CMK (cell line): ENCODE data around the gene VDAC2.
A peak's percentile ranks its signal among the peaks of the same experiment; 100 is the strongest.

ENCODE experiments used
- DNase-seq: peaks from one replicate; pipeline ENCODE4 v3.0.0-alpha.2; 2010; ENCODE audit warnings: low read depth

Gene VDAC2

GRCh38 chr10:75253281-75254220 is 43.0 kb downstream of the VDAC2 start:
- no peak for DNase-seq

- DNase-seq = no peak
Observed at GRCh38 chr10:75254739-75255138, 44.1 kb downstream of the VDAC2 start.

- DNase-seq = no peak
Observed at GRCh38 chr10:75260990-75261389, 50.4 kb downstream of the VDAC2 start.

GRCh38 chr10:75261813-75262705 is 51.5 kb downstream of the VDAC2 start:
- no peak for DNase-seq

GRCh38 chr10:75263806-75264205 is 53.2 kb downstream of the VDAC2 start:
- no peak for DNase-seq

- DNase-seq = no peak
Observed at GRCh38 chr10:75265856-75266255, 55.3 kb downstream of the VDAC2 start.

- DNase-seq = no peak
Observed at GRCh38 chr10:75266945-75267344, 56.3 kb downstream of the VDAC2 start.

- DNase-seq = peak; percentile 31
Observed at GRCh38 chr10:75269605-75270004, 59.0 kb downstream of the VDAC2 start.

GRCh38 chr10:75272094-75272493 is 61.5 kb downstream of the VDAC2 start:
- DNase-seq = no peak

GRCh38 chr10:75272896-75273295 is 62.3 kb downstream of the VDAC2 start:
- no peak for DNase-seq

- no peak for DNase-seq
Observed at GRCh38 chr10:75276069-75276872, 65.7 kb downstream of the VDAC2 start.

- no peak for DNase-seq
Observed at GRCh38 chr10:75280236-75280635, 69.6 kb downstream of the VDAC2 start.
